HG03103 (cell line): ENCODE results near the gene PFDN2.
A peak's percentile ranks its signal among the peaks of the same experiment; 100 is the strongest.

Source experiments
- ATAC-seq: cut with Tn5 transposase; IDR thresholded peaks from one replicate; pipeline ENCODE4 v1.9.1; 2021; ENCODE audit warnings: low read depth; ENCODE audit not compliant: unreplicated experiment

The PFDN2 gene

GRCh38 chr1:161106431-161106830 is 11.4 kb downstream of the PFDN2 start:
- ATAC-seq = no peak

GRCh38 chr1:161100556-161100955 is 17.3 kb downstream of the PFDN2 start:
- ATAC-seq = no peak

- no peak for ATAC-seq
Measured at GRCh38 chr1:161099090-161099802, 18.6 kb downstream of the PFDN2 start.

GRCh38 chr1:161098210-161099068 is 19.4 kb downstream of the PFDN2 start, which contains the start of gene KLHDC9:
Gene KLHDC9 (plus strand): TSS chr1:161098361. CDS start chr1:161098536, 175 bp downstream.
- peak; percentile 60 for ATAC-seq

- no peak for ATAC-seq
Measured at GRCh38 chr1:161096530-161096929, 21.3 kb downstream of the PFDN2 start.

- no peak for ATAC-seq
Measured at GRCh38 chr1:161096015-161096414, 21.8 kb downstream of the PFDN2 start.

GRCh38 chr1:161095230-161095629 is 22.6 kb downstream of the PFDN2 start:
- no peak for ATAC-seq

GRCh38 chr1:161094481-161094880 is 23.4 kb downstream of the PFDN2 start:
- ATAC-seq = no peak

GRCh38 chr1:161092621-161093028 is 25.2 kb downstream of the PFDN2 start:
- no peak for ATAC-seq

- ATAC-seq = no peak
Measured at GRCh38 chr1:161091796-161092507, 25.9 kb downstream of the PFDN2 start.

- ATAC-seq = no peak
Measured at GRCh38 chr1:161091093-161091492, 26.7 kb downstream of the PFDN2 start.

GRCh38 chr1:161090617-161091016 is 27.2 kb downstream of the PFDN2 start:
- no peak for ATAC-seq

GRCh38 chr1:161089938-161090337 is 27.9 kb downstream of the PFDN2 start:
- ATAC-seq = no peak

GRCh38 chr1:161089251-161089924 is 28.4 kb downstream of the PFDN2 start, which contains the start of gene NECTIN4:
Gene NECTIN4 (minus strand): TSS chr1:161089558. CDS start chr1:161089296, 262 bp downstream.
- ATAC-seq = no peak

GRCh38 chr1:161088587-161089110 is 29.2 kb downstream of the PFDN2 start:
- ATAC-seq = no peak

GRCh38 chr1:161086457-161086856 is 31.4 kb downstream of the PFDN2 start:
- no peak for ATAC-seq

GRCh38 chr1:161085165-161085564 is 32.7 kb downstream of the PFDN2 start:
- ATAC-seq = no peak

GRCh38 chr1:161084597-161084988 is 33.2 kb downstream of the PFDN2 start:
- ATAC-seq = no peak

- ATAC-seq = no peak
Measured at GRCh38 chr1:161083748-161084596, 33.9 kb downstream of the PFDN2 start.
